GM19351 (cell line): ENCODE data around the gene PPIP5K1.
"Not testable (repeated sequence)": the region's sequence is repeated elsewhere in the genome, so short reads cannot be mapped to it uniquely, and the experiment has no call there.

Source experiments
- ATAC-seq: cut with Tn5 transposase; IDR thresholded peaks from one replicate; pipeline ENCODE4 v1.9.1; 2021; ENCODE audit warnings: mild to moderate bottlenecking, moderate library complexity; ENCODE audit not compliant: unreplicated experiment

Gene PPIP5K1

DNA sequence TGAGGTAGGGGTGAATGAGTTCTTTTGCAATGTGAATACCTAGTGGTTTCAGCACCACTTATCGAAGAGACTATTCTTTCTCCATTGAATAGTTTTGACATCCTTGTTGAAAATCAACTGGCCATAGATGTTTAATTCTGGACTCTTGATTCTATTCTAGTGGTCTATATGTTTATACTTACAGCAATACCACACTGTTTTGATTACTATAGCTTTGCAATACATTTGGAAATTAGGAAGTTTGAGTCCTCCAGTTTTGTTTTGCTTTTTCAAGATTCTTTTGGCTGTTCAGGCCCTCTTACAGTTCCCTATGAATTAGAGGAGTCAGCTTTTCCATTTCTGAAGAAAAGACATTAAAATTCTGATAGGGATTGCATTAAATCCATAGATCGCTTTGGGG lies 42.5 kb downstream of the PPIP5K1 start:
- ATAC-seq: no peak

DNA sequence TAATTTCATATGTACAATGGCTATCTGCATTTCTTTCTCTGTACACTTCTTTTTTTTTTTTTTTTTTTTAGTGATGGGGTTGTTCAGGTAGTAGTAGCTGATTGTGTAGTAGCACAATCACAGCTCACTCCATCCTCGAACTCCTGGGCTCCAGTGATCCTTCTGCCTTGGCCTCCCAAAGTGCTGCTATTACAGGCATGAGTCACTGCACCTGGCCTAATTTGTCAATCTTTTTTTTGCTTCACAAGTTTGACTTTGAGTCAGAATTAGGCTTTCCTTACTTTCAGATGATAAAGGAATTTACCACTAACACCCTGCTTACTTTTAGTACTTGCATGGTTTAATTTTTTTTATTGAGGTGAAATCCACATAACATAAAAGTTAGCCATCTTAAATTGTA lies 44.6 kb downstream of the PPIP5K1 start:
- ATAC-seq: no peak

DNA sequence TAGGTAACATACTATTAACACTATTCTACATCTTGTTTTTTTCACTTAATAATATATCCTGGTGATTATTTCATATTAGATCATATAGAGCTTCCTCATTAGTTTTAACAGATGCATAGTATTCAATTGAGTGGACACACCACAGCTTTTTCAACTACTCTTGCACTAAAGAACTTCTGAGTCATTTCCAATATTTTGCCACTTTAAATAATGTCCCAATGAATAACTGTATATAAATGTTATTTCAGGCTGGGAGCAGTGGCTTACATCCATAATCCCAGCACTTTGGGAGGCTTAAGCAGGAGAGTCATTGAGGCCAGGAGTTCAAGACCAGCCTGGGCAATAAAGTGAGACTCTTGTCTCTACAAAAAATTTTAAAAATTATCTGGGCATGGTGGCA lies 45.7 kb downstream of the PPIP5K1 start:
- ATAC-seq: no peak

DNA sequence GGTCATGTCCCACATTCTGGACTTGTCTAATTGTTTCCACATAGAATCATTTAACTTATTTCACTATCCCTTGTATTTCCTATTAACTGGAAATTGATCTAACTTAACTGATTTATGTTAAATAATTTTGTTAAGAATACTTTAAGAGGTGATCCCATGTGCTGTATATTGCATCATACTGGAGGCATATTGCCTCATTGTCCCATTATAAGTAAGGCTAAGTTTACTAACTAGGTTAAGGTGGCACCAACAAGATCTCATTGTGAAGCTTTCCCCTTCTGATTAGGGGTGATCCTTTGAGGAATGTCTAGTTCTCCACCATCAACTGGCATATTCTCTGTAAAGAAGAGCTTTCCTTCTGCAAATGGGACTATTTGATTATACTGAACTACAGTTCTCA lies 48.2 kb downstream of the PPIP5K1 start:
- no peak for ATAC-seq

DNA sequence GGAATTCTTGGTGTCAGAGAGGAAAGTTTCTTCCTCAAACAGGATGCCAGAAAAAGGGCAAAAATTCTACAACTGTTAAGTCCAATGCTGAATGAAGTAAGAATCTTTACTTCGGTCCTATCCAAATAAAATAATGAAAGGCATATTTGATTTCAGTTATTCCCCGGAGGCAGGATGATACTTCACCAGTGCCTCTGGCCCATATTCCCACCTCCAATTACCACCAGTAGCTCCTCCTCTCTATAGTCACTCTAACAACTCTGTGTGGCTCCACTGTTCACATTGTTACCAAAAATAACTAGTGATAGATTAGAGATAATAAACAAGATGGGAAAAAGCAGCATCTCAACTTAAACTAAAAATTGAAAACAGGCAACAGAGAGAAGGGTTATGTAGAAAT lies 51.9 kb downstream of the PPIP5K1 start:
- no peak for ATAC-seq

DNA sequence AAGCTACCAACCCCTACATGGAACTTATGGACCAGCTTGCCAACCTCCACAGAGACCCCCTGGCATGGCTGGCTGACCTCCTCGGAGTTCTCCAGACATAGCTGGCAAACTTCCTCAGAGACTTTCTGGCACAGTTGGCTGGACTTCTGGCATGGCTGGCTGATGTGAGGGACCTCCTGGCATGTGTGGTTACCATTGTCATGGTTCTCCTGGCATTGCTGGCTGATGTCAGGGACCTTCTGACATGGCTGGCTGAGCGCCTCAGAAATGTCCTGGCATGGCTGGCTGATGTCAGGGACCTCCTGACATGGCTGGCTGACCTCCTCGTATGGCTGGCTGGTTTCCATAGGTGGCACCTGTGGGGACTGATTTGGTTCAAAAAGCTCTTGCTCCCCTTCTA lies 55.1 kb downstream of the PPIP5K1 start:
- no peak for ATAC-seq

DNA sequence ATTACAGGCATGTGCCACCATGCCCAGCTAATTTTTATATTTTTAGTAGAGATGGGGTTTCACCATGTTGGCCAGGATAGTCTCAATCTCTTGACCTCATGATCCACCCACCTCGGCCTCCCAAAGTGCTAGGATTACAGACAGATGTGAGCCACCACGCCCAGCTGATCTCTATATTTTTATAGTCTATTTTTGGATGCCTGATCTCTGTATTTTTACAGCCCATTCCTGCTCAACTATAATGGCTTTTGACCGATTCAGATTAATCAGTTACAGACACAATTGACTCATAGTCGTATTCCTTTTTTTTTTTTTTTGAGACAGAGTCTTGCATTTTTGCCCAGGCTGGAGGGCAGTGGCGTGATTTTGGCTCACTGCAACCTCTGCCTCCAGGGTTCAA lies 57.2 kb downstream of the PPIP5K1 start:
- not testable (repeated sequence) for ATAC-seq

DNA sequence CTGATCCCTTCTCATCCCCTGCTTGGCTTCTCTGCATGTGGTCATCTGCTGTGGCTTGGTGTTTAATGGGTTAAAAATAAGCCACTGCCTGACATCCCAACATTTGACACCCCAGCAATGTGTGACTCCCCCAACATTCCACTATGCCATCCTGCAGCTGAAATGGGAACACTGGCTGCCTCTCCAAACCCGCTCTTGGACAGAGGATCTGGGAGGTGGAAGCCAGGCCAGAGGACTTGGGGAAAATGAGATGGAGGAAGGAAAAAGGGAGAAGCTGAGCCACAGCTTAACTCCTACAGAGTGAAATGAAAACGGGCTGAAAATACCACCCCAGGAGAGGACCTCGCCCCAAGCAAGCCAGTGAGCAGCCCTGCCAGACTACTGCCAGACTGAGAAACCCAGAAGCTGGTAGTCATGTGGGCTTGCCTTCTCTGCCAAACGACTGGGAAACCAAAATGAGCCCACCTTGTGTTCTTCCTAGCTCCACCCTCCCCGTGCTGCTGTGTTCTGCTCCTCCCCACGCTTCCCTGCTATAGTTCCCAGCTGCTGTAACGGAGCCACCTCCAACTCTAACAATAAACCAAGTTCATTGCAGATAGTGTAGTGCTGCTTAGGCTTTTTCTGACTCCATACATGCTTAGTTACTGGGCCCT lies 58.9 kb downstream of the PPIP5K1 start:
- no peak for ATAC-seq

DNA sequence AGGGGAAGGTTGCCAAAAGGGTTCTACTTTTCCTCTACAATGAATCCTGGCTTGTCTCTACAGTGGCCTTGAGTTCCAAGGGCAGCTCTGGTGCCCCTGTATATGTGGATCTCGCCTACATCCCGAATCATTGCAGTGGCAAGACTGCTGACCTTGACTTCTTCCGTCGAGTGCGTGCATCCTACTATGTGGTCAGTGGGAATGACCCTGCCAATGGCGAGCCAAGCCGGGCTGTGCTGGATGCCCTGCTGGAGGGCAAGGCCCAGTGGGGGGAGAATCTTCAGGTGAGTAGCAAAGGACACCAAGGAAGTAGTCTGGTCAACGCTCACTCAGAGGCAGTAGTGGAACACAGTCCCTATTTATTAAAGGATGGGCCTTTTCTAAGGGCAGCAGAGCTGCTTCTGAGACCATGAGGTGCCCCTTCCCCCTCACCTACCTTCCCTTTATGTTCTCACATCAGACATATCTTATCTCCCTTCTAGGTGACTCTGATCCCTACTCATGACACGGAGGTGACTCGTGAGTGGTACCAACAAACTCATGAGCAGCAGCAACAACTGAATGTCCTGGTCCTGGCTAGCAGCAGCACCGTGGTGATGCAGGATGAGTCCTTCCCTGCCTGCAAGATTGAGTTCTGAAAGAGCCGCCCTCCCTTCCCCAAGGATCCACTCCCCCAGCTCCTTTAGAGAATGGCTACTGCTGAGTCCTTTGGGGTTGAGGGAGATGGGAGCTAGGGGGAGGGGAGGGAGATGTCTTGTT lies 60.2 kb downstream of the PPIP5K1 start:
- no peak for ATAC-seq

DNA sequence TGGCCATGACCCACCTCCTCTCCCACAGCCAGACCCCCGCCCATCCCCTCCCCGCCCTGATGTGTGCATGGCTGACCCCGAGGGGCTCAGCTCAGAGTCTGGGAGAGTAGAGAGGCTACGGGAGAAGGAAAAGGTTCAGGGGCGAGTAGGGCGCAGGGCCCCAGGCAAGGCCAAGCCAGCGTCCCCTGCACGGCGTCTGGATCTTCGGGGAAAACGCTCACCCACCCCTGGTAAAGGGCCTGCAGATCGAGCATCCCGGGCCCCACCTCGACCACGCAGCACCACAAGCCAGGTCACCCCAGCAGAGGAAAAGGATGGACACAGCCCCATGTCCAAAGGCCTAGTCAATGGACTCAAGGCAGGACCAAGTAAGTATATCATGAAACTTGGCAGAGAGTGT lies 60.9 kb downstream of the PPIP5K1 start:
- ATAC-seq: no peak

DNA sequence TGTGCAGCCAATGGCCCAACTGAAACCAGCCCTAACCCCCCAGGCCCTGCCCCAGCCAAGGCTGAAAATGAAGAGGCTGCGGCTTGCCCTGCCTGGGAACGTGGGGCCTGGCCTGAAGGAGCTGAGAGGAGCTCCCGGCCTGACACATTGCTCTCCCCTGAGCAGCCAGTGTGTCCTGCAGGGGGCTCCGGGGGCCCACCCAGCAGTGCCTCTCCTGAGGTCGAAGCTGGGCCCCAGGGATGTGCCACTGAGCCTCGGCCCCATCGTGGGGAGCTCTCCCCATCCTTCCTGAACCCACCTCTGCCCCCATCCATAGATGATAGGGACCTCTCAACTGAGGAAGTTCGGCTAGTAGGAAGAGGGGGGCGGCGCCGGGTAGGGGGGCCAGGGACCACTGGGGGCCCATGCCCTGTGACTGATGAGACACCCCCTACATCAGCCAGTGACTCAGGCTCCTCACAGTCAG lies 61.4 kb downstream of the PPIP5K1 start:
- ATAC-seq: no peak

DNA sequence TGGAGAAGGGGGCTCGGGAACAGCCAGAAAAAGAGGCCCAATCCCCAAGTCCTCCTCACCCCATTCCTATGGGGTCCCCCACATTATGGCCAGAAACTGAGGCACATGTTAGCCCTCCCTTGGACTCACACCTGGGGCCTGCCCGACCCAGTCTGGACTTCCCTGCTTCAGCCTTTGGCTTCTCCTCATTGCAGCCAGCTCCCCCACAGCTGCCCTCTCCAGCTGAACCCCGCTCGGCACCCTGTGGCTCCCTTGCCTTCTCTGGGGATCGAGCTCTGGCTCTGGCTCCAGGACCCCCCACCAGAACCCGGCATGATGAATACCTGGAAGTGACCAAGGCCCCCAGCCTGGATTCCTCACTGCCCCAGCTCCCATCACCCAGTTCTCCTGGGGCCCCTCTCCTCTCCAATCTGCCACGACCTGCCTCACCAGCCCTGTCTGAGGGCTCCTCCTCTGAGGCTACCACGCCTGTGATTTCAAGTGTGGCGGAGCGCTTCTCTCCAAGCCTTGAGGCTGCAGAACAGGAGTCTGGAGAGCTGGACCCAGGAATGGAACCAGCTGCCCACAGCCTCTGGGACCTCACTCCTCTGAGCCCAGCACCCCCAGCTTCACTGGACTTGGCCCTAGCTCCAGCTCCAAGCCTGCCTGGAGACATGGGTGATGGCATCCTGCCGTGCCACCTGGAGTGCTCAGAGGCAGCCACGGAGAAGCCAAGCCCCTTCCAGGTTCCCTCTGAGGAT lies 62.0 kb downstream of the PPIP5K1 start:
- ATAC-seq: no peak

DNA sequence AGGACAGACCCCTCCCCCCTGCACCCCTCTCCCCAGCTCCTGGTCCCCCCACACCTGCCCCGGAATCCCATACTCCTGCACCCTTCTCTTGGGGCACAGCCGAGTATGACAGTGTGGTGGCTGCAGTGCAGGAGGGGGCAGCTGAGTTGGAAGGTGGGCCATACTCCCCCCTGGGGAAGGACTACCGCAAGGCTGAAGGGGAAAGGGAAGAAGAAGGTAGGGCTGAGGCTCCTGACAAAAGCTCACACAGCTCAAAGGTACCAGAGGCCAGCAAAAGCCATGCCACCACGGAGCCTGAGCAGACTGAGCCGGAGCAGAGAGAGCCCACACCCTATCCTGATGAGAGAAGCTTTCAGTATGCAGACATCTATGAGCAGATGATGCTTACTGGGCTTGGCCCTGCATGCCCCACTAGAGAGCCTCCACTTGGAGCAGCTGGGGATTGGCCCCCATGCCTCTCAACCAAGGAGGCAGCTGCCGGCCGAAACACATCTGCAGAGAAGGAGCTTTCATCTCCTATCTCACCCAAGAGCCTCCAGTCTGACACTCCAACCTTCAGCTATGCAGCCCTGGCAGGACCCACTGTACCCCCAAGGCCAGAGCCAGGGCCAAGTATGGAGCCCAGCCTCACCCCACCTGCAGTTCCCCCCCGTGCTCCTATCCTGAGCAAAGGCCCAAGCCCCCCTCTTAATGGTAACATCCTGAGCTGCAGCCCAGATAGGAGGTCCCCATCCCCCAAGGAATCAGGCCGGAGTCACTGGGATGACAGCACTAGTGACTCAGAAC lies 62.8 kb downstream of the PPIP5K1 start:
- ATAC-seq: no peak

DNA sequence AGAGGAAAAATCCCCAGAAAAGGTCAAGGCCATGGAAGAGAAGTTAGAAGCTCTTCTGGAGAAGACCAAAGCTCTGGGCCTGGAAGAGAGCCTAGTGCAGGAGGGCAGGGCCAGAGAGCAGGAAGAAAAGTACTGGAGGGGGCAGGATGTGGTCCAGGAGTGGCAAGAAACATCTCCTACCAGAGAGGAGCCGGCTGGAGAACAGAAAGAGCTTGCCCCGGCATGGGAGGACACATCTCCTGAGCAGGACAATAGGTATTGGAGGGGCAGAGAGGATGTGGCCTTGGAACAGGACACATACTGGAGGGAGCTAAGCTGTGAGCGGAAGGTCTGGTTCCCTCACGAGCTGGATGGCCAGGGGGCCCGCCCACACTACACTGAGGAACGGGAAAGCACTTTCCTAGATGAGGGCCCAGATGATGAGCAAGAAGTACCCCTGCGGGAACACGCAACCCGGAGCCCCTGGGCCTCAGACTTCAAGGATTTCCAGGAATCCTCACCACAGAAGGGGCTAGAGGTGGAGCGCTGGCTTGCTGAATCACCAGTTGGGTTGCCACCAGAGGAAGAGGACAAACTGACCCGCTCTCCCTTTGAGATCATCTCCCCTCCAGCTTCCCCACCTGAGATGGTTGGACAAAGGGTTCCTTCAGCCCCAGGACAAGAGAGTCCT lies 63.6 kb downstream of the PPIP5K1 start:
- ATAC-seq: no peak

DNA sequence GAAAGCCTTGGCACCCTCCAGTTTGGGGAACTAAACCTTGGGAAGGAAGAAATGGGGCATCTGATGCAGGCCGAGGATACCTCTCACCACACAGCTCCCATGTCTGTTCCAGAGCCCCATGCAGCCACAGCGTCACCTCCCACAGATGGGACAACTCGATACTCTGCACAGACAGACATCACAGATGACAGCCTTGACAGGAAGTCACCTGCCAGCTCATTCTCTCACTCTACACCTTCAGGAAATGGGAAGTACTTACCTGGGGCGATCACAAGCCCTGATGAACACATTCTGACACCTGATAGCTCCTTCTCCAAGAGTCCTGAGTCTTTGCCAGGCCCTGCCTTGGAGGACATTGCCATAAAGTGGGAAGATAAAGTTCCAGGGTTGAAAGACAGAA lies 64.9 kb downstream of the PPIP5K1 start:
- ATAC-seq: no peak

DNA sequence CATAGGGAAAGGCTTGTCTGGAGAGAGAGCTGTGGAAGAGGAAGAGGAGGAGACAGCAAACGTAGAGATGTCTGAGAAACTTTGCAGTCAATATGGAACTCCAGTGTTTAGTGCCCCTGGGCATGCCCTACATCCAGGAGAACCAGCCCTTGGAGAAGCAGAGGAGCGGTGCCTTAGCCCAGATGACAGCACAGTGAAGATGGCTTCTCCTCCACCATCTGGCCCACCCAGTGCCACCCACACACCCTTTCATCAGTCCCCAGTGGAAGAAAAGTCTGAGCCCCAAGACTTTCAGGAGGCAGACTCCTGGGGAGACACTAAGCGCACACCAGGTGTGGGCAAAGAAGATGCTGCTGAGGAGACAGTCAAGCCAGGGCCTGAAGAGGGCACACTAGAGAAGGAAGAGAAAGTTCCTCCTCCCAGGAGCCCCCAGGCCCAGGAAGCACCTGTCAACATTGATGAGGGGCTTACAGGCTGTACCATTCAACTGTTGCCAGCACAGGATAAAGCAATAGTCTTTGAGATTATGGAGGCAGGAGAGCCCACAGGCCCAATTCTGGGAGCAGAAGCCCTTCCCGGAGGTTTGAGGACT lies 65.7 kb downstream of the PPIP5K1 start:
- ATAC-seq: no peak

DNA sequence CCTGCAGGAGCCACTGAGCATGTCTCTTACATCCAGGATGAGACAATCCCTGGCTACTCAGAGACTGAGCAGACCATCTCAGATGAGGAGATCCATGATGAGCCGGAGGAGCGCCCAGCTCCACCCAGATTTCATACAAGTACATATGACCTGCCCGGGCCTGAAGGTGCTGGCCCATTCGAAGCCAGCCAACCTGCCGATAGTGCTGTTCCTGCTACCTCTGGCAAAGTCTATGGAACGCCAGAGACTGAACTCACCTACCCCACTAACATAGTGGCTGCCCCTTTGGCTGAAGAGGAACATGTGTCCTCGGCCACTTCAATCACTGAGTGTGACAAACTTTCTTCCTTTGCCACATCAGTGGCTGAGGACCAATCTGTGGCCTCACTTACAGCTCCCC lies 66.4 kb downstream of the PPIP5K1 start:
- no peak for ATAC-seq

DNA sequence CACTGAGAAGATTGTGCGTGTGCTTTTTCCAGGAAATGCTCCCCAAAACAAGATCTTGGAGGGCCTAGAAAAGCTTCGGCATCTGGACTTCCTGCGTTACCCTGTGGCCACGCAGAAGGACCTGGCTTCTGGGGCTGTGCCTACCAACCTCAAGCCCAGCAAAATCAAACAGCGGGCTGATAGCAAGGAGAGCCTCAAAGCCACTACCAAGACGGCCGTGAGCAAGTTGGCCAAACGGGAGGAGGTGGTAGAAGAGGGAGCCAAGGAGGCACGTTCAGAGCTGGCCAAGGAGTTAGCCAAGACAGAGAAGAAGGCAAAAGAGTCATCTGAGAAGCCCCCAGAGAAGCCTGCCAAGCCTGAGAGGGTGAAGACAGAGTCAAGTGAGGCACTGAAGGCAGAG lies 67.8 kb downstream of the PPIP5K1 start:
- no peak for ATAC-seq

DNA sequence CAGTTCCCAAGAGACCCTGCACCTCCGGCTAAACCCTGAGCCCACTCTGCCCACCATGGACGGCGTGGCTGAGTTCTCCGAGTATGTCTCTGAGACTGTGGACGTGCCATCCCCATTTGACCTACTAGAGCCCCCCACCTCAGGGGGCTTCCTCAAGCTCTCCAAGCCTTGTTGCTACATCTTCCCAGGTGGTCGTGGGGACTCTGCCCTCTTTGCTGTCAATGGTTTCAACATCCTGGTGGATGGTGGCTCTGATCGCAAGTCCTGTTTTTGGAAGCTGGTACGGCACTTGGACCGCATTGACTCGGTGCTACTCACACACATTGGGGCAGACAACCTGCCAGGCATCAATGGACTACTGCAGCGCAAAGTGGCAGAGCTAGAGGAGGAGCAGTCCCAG lies 68.6 kb downstream of the PPIP5K1 start:
- ATAC-seq: no peak

DNA sequence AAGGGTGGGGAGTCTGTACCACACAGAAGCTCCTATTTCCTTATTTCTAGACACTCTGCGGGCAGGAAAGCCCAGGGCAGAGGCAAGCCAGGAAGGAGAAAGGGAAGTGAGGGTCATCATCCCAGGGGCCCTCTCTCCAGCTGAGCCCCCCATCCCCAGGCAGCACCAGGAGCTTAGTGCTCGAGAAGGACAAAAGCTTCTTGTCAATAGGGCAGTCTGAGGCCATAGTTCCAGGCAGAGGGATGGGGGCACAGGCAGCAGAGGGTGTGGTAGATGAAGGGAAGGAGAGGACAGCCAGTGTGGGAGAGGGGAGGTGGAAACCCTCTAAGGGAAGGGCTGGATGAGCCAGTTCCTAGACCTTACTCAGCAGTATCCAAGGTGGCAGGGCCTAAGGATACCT lies 69.9 kb downstream of the PPIP5K1 start:
- ATAC-seq: no peak
